VCaP (cell line): ENCODE results near the gene ALG3.

ENCODE experiments used
- H3K27ac ChIP-seq: fragments of 450-650 bp; 2 replicates; pipeline ENCODE4 v1.5.1; 2017
- CTCF ChIP-seq: fragments of 450-650 bp; conservative IDR thresholded peaks from 2 replicates; pipeline ENCODE4 v1.5.1; 2017; ENCODE audit warnings: mild to moderate bottlenecking, moderate library complexity

Gene ALG3

DNA sequence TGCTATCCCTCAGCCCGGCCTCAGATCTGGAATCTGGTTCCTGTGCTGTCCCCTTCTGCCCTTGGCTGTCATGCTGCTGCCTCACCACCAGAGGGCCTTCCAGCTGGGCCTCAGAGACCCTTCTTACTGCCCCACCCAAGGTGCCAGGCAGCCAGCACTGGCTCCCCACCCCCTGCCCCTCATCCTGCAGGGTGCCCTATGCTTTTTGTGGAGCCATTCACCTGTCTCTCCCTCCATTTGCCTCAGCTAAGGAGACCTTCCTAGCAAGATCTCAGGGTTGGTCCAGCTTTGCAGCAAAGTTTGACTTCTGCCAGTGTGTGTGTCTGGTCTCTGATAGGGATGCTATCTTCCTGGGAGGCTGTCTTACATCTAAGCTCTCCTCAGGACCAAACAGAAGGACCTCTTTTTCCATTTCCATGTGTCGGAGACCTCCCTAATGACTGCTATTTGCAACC, 21.3 kb downstream of the ALG3 start:
- no peak overlapping the region for H3K27ac ChIP-seq
- peak; percentile 91 for TF ChIP-seq CTCF

DNA sequence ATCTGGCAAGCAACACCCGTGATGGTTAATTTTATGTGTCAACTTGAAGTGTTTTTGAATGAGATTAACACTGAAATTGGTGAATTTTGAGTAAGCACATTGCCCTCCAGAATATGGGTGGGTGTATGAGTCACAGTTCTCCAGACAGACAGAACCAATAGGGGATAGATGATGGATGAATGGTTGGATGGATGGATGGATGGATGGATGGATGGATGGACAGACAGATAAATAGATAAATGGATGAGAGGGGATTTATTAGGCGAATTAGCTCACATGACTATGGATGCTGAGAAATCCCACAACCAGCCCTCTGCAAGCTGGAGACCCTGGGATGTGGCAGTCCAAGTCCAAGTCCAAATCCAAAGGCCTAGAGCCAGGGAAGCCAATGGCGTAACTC, 24.8 kb downstream of the ALG3 start:
- TF ChIP-seq CTCF, result no peak
- H3K27ac ChIP-seq, result no peak overlapping the region

DNA sequence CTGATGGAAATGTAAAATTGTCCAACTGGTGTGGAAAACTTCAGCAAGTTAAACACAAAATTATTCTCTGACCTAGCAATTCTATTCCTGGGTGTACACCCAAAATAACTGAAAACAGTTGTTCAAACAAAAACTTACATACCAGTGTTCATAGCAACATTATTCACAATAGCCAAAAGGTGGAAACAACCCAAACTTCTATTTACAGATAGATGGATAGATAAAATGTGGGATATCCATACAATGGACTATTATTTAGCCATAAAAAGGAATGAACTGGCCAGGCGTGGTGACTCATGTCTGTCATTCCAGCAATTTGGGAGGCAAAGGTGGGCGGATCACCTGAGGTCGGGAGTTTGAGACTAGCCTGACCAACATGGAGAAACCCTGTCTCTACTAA, 26.2 kb downstream of the ALG3 start:
- no peak for TF ChIP-seq CTCF
- H3K27ac ChIP-seq, result no peak overlapping the region

DNA sequence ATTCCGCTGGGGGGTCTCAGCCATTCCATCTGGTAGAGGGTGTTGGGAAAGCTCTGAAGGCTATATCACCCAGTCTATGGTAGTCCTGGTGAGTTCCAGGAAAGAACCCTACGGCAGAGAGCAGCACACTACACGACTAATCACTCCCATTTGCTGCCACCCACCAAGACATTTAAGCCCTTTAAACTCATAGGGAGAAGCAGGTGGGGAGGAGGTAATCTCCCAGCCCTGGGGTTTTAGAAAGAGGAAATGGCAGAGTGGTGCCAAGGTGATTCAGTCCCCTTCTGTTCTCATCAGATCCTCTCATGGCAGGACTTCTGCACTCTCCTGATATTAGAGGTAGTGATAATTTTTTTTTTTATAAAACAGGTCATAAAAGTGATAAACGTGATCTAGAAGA, 29.9 kb downstream of the ALG3 start:
- TF ChIP-seq CTCF, result no peak
- H3K27ac ChIP-seq, result no peak overlapping the region

- no peak for TF ChIP-seq CTCF
Observed at GRCh38 chr3:184211718-184212117, 37.0 kb downstream of the ALG3 start.

DNA sequence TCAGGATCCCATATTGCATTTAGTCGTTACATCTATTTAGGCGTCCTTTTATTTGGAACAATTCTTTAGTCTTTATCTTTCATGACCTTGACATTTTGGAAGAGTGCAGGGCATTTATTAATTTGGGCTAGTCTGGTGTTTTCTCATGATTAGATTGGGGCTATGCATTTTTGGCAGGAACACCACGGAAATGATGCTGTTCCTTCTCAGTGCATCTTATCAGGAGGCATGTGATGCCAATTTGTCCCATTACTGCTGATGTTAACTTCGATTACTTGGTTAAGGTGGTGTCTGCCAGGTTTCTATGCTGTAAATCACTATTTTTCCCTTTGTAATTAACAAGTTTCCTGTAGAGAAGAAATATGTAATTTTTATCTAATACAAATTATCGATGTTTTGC, 37.5 kb downstream of the ALG3 start:
- no peak overlapping the region for H3K27ac ChIP-seq
- no peak for TF ChIP-seq CTCF

More at GRCh38 chr3:184211718-184212117, 37.0 kb downstream of the ALG3 start:
- H3K27ac ChIP-seq, result no peak overlapping the region

GRCh38 chr3:184209146-184209923, 39.4 kb downstream of the ALG3 start:
- H3K27ac ChIP-seq, result no peak overlapping the region
- TF ChIP-seq CTCF, result no peak
